DOHH2 (cell line): Measurements from ENCODE around the gene MYBPH.

ENCODE experiments used
- H3F3A ChIP-seq: fragments of 200-600 bp; sonication (generic), shearing (Covaris generic); 2 replicates; pipeline ENCODE4 v1.6.0; 2016; ENCODE audit warnings: antibody characterized with exemption, mild to moderate bottlenecking; ENCODE audit not compliant: control insufficient read depth, insufficient read depth
- H3K27ac ChIP-seq: fragments of 200-600 bp; sonication (generic); 2 replicates; pipeline ENCODE4 v1.5.1; 2014; ENCODE audit warnings: low read depth, mild to moderate bottlenecking, low read length, moderate library complexity
- H3K27me3 ChIP-seq: fragments of 200-600 bp; sonication (generic); 2 replicates; pipeline ENCODE4 v1.6.1; 2014; ENCODE audit warnings: mild to moderate bottlenecking, low read length, mixed read lengths; ENCODE audit not compliant: control insufficient read depth
- H3K36me3 ChIP-seq: fragments of 200-600 bp; sonication (generic); 2 replicates; pipeline ENCODE4 v1.6.1; 2014; ENCODE audit warnings: mild to moderate bottlenecking, low read length, moderate library complexity, mixed read lengths; ENCODE audit not compliant: control insufficient read depth
- H3K4me1 ChIP-seq: fragments of 200-600 bp; sonication (generic); 2 replicates; pipeline ENCODE4 v1.6.1; 2014; ENCODE audit warnings: mild to moderate bottlenecking, low read length, mixed read lengths; ENCODE audit not compliant: control insufficient read depth
- H3K4me2 ChIP-seq: fragments of 200-600 bp; sonication (generic); 2 replicates; pipeline ENCODE4 v1.6.0; 2014; ENCODE audit warnings: mild to moderate bottlenecking, low read length, moderate library complexity
- H3K4me3 ChIP-seq: fragments of 200-600 bp; sonication (generic); 2 replicates; pipeline ENCODE4 v1.5.1; 2014; ENCODE audit warnings: mild to moderate bottlenecking, low read length, mixed read lengths
- H3K79me2 ChIP-seq: fragments of 200-600 bp; sonication (generic); 2 replicates; pipeline ENCODE4 v1.6.1; 2014; ENCODE audit warnings: mild to moderate bottlenecking, low read length, mixed read lengths; ENCODE audit not compliant: control insufficient read depth
- H3K9me2 ChIP-seq: fragments of 200-600 bp; sonication (generic); replicated peaks from 2 replicates; pipeline ENCODE4 v1.6.1; 2014; ENCODE audit warnings: mild to moderate bottlenecking, low read length, mixed read lengths; ENCODE audit not compliant: control insufficient read depth
- H3K9me3 ChIP-seq: fragments of 200-600 bp; sonication (generic); 2 replicates; pipeline ENCODE4 v1.6.1; 2014; ENCODE audit warnings: antibody characterized with exemption, low read length, mixed read lengths; ENCODE audit not compliant: control insufficient read depth, insufficient read depth
- H4K20me1 ChIP-seq: fragments of 200-600 bp; sonication (generic); 2 replicates; pipeline ENCODE4 v1.6.0; 2014; ENCODE audit warnings: low read depth, mild to moderate bottlenecking, antibody characterized with exemption, low read length, moderate library complexity; ENCODE audit not compliant: control insufficient read depth, insufficient read depth
- EZH2phosphoT487 ChIP-seq: fragments of 200-600 bp; sonication (generic); IDR thresholded peaks from 2 replicates; pipeline ENCODE4 v1.6.1; 2017; ENCODE audit warnings: borderline replicate concordance, mild to moderate bottlenecking, antibody characterized with exemption, low read length, moderate library complexity, mixed read lengths
- TF ChIP-seq, protein P1 (sequence below): fragments of 200-600 bp; sonication (generic); IDR thresholded peaks from one replicate; pipeline ENCODE4 v1.5.1; 2014; ENCODE audit warnings: antibody characterized with exemption, mild to moderate bottlenecking, low read depth, low read length; ENCODE audit not compliant: poor library complexity, severe bottlenecking

The MYBPH gene

DNA sequence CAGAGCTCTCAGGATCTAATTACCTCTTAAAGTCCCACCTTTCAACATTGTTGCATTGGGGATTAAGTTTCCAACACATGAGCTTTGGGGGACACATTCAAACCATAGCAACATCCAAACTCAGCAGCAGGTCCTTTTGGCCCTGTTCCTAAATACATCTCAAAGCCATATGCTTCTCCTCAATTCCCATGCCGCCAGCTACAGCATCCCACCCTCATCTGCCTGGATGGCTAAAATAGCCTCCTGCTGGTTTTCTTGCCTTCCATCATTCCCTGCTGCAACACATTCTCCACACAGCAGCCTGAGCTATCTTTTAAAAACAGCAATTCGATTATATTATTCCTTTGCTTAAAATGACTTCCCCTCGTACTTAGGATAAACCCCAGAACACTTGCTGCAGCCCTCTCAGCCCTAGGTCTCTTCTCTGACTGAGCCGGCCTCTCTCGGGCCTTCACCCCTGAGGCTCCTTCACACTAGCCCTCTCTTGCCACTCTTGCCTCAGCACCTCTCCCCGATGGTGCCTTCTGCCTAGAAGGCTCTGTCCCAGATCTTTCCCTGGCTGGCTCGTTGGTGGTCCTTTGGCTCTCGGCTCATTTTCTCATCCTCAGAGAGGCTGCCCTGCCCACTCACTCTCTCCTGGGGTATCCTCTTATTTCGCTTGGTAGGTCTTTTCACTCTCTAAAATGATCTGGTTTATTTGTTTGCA, 16.5 kb downstream of the MYBPH start:
- Histone ChIP-seq H3K4me2 (no peak overlapping the region), H3F3A (no peaks in the 10 kb centered on the region), H3K9me3 (no peaks in the 10 kb centered on the region), H3K4me3 (no peak overlapping the region), H3K9me2 (no peaks in the 10 kb centered on the region), H3K36me3 (no peaks in the 10 kb centered on the region), H3K27ac (no peak overlapping the region), H3K4me1 (no peaks in the 10 kb centered on the region), H3K27me3 (peaks cover 35% of the 10 kb centered on the region), H4K20me1 (no peaks in the 10 kb centered on the region), H3K79me2 (no peaks in the 10 kb centered on the region)
- TF ChIP-seq, protein P1, sequence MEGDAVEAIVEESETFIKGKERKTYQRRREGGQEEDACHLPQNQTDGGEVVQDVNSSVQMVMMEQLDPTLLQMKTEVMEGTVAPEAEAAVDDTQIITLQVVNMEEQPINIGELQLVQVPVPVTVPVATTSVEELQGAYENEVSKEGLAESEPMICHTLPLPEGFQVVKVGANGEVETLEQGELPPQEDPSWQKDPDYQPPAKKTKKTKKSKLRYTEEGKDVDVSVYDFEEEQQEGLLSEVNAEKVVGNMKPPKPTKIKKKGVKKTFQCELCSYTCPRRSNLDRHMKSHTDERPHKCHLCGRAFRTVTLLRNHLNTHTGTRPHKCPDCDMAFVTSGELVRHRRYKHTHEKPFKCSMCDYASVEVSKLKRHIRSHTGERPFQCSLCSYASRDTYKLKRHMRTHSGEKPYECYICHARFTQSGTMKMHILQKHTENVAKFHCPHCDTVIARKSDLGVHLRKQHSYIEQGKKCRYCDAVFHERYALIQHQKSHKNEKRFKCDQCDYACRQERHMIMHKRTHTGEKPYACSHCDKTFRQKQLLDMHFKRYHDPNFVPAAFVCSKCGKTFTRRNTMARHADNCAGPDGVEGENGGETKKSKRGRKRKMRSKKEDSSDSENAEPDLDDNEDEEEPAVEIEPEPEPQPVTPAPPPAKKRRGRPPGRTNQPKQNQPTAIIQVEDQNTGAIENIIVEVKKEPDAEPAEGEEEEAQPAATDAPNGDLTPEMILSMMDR = no peak
- no peak for TF ChIP-seq EZH2phosphoT487

DNA sequence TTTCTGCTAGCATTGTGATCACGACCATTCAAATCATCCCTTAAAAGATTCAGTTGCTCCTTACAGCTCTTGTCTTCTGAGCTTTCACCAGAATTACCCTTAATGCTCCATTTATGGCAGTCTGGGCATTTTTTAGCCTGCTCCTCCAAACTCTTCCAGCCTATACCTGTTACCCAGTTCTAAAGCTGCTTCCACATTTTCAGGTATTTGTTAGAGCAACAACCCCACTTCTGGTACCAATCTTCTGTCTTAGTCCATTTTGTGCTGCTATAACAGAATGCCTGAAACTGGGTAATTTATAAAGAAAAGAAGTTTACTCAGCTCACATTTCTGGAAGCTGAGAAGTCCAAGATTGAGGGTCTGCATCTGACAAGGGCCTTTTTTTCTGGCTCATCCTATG, 17.2 kb downstream of the MYBPH start:
- H3K4me3 ChIP-seq = no peak overlapping the region
- H4K20me1 ChIP-seq = no peaks in the 10 kb centered on the region
- H3K4me1 ChIP-seq = no peaks in the 10 kb centered on the region
- no peaks in the 10 kb centered on the region for H3K9me3 ChIP-seq
- peaks cover 37% of the 10 kb centered on the region for H3K27me3 ChIP-seq
- no peaks in the 10 kb centered on the region for H3F3A ChIP-seq
- H3K9me2 ChIP-seq = no peaks in the 10 kb centered on the region
- H3K79me2 ChIP-seq = no peaks in the 10 kb centered on the region
- H3K4me2 ChIP-seq = no peak overlapping the region
- TF ChIP-seq, protein P1 = no peak
- TF ChIP-seq EZH2phosphoT487 = no peak
- H3K36me3 ChIP-seq = no peaks in the 10 kb centered on the region
- H3K27ac ChIP-seq = no peak overlapping the region

DNA sequence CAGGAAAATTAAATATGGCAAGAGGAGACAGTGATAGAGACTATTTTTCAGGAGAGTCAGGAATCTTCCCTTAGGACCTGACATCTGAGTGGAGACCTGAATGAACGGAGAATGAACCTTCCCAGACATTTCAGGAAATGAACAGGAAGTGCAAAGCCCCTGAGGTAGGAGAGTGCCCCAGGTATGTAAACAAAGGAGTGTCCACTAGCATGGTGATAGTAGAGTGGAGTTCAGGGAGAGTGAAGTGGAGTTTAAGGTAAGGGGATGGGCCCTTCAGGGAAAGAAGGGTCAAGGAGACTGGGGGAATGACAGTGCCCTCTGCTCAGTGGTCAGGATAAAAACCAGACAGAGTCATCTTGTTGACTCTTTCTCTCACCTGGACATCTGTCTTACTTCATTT, 19.3 kb downstream of the MYBPH start:
- Histone ChIP-seq H3K9me2 (no peaks in the 10 kb centered on the region), H3F3A (no peaks in the 10 kb centered on the region), H3K9me3 (no peaks in the 10 kb centered on the region), H4K20me1 (no peaks in the 10 kb centered on the region), H3K27me3 (peaks cover 29% of the 10 kb centered on the region), H3K4me3 (no peak overlapping the region), H3K79me2 (no peaks in the 10 kb centered on the region), H3K36me3 (no peaks in the 10 kb centered on the region), H3K27ac (no peak overlapping the region), H3K4me1 (no peaks in the 10 kb centered on the region), H3K4me2 (no peak overlapping the region)
- TF ChIP-seq, protein P1 = no peak
